RKO (cell line): Measurements from ENCODE around the gene PRLH.

Experiments used
- DNase-seq: peaks from one replicate; pipeline ENCODE4 v3.0.0-alpha.2; 2016; ENCODE audit warnings: low spot score

Gene PRLH

DNA sequence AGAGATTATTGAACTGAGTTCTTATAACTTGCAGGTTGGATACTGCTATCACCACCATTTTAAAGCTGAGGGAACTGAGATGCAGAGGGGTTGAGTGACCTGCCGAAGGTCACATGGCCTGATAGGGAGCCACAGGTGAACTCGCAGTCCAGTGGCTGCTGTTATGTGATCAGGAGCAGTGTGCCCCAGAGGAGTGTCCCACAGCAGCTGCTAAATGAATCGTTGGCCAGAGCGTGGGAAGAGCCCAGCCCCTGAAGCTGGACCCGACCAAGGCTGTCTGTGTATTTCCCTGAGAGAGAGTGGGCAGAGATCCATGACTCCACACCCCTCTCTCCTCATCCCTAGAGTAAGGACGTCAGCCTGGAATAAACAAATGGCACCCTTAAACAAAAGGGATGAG is 26.7 kb upstream of the PRLH start:
- DNase-seq, result no peak

DNA sequence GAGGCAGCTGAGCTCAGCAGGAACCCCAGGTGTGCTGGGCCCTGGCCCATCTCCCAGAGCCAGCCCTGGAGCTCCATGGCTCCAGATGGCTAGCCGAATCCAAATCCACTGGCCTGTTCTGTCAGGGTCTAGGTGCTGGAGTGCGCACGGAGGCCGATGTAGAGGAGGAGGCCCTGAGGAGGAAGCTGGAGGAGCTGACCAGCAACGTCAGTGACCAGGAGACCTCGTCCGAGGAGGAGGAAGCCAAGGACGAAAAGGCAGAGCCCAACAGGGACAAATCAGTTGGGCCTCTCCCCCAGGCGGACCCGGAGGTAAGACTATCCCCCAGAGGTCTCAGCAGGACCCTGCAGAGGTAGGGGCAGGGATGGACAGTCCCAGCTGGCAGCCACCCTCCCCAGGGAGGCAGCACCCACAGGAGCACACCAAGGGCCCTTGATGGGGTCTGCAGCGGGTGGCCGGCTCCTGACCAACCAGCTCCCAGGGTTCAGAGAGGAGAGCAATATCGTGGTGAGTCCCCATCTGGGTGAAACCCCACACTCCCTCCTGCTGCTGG is 26.1 kb upstream of the PRLH start:
- DNase-seq, result no peak

DNA sequence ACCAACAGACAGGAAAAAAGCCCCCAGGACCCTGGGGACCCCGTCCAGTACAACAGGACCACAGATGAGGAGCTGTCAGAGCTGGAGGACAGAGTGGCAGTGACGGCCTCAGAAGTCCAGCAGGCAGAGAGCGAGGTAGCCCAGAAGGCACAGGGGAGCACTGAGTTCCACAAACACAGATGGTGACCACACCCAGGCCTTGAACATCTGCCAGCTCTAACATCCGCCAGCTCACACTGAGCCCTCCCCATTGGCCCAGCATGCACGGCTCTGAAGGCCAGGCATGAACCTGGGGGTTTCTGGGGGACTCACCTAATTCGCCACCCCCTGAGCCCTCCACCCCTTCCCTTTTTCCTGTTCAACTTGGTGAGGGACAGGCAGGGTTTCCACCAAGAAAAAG is 25.6 kb upstream of the PRLH start:
- DNase-seq, result no peak

DNA sequence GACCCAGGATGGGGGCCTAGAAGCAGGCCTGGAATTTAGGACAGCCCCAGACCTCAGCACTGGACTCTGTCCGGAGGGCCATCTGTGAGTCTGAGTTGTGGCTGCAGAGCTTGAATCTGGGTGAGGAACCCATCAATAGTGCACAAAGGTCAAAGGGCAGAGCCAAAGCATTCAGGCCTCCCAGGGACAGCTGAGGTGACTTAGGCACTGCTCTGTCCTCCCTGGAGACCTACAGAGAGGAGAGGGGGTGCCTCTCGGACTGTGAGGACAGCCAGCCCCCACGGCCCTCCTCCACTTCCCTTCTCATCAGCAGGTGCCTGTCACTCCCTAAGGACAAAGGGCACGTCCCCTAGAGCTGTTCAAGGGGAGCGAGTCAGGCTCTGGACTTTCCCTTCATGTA is 25.1 kb upstream of the PRLH start:
- no peak for DNase-seq

DNA sequence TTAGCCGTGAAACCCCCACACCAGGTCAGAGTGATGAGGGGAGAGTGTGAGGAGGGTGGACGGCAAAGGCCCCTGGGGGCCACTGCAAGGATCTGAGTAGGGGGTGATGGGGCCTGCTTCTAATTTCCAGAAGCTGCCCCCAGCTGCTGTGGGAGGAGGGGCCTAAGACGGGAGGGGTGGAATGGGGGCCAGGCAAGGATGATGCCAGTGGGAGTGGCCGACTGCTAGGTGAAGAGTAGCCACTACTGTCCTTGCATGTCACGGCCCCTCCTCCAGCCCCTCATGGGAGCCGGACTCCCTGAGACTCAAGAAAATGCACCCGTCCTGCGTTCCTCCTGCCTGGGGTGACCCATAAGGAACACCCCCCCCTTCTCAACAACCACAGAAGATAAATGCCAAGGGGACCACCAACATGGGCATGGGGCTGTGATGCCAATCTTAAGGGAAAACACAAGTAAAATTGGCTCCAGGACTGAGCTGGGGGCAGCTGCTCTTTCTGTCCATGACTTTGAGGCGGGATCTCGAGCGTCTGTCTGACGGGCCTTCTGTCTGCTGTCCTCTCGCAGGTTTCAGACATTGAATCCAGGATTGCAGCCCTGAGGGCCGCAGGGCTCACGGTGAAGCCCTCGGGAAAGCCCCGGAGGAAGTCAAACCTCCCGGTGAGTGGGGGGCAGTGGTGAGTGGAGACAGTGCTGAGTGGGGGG is 24.2 kb upstream of the PRLH start:
- no peak for DNase-seq

DNA sequence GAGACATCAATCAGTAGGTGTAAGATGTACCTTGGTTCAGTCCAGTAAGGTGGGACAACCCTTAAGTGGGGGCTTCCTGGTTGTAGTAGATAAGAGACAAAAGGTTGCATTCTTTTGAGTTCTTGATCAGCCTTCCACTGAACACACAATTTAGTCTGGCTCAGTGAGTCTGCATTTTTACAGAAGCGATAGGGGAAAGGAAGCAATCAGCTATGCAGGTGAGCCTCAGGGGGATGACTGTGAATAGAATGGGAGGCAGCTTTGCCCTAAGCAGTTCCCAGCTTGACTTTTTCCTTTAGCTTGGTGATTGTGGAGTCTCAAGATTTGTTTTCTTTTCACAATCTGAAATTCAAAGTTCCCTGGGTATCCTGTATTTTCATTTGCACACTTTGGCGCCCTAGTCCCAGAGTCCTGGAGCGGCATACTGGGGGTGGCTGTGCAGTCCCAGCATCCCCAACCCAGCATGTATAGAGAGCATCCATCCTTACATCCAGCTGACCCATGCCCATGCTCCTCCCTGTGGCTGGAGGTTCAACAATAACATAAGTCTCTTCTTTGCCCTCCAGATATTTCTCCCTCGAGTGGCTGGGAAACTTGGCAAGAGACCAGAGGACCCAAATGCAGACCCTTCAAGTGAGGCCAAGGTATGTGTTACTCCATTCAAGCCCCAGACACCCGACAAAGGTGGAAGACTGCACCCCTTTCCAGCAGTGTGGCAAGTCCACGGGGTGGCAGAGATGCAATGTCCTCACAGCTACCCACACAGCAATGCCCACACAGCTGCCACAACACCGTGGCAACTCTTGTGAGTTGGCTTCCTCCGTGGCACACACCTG is 20.1 kb upstream of the PRLH start:
- no peak for DNase-seq

DNA sequence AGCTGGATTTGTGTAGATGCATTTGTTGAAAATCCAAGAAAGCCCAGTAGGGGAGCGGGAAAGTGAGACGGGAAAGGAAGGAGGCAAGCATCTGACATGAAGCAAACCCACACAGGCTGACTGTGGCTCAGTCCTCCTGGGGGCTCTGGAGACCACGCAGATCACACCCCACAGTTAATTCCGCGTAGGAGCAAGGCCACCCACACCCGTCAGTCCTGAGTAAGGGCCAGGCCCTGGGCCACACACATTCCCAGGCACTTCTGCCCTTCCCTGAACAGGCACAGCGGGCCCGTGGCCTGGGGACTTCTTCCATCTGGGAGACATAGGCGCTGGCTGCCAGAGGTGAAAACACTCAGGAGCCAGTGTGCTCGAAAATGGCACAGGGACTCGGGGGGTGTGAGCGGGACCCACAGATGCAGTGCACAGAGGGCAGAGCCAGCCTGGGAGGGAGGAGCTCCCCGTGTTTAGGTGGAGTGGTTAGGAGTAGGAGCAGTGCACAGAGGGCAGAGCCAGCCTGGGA is 19.4 kb upstream of the PRLH start:
- DNase-seq, result no peak

DNA sequence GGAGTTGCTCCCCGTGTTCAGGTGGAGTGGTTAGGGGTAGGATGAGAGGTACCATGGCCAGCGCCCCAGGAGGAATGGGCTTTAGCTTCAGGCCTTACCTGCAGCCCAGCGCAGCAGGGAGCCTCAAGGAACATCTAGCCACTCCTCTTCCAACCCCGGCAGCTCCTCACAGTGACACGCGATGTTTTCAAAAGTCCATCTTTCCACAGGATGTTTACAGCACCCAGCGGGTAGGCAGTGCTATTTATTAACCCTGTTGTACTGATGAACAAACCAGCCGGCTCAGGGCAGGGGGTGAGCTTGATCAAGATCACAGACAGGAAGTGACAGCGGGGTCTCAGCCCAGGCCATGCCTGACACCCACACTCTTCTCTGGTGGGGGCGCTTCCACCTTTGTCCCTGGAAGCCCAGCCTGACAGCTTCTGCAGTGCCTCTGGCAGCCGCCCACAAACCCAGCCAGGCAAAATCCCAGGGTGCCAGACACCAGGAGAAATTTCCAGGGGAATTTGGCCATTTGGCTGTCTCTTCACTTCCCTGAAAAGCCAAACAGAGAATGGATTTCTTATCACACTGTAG is 18.4 kb upstream of the PRLH start:
- DNase-seq, result no peak

DNA sequence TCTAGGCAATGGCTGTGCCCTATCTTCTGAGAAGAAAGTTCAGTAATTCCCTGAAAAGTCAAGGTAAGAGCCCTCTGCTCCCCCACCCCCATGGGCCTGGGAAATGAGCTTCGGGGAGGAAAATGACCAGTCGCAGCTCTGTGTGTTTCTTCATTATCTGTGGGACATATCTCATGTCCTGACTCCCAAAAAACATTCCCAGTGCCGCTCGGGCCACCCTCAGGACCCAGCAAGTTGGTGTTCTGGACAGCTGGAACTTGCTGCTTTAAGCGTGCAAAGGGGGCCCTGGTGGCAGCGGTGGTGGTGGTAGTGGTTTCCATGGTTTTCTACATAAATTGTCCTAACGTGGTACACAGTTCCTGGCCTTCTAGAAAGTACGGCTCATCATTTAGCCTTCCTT is 17.2 kb upstream of the PRLH start:
- no peak for DNase-seq

DNA sequence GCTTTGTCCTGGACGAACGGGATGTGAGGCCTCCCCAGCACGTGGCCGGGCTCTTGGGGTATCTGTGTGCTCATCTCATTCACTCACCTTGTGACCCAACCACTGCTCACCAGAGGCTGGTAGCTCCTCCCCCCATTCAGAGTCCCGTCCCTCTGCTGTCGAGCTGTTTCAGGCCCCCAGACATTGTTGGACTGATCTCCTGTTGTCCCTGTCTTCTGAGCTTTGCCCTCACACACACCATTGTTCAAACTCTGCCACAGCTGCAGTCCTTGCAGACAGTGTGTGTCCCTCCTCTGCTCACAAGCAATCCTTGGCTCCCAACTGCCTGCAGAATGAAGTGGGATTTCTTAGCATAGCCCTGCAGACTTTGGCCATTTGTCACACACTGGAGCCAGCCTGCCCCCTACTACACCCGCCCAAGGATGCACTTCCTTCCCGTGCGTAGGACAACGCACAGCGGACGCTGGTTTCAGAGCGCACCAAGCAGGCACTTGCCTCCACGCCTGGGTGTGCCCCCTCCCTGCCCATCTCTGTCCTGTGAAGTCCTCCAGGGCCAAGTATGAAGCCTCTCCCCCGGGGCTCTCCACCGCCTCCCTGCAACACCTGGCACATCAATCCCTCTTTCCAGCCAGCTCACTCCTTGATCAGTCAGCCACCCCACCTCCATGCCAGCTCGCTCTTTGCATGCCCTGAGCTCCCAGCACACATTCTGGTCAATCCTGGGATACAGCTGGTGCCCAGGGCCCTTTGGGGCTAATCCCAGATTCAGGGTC is 16.5 kb upstream of the PRLH start:
- no peak for DNase-seq

DNA sequence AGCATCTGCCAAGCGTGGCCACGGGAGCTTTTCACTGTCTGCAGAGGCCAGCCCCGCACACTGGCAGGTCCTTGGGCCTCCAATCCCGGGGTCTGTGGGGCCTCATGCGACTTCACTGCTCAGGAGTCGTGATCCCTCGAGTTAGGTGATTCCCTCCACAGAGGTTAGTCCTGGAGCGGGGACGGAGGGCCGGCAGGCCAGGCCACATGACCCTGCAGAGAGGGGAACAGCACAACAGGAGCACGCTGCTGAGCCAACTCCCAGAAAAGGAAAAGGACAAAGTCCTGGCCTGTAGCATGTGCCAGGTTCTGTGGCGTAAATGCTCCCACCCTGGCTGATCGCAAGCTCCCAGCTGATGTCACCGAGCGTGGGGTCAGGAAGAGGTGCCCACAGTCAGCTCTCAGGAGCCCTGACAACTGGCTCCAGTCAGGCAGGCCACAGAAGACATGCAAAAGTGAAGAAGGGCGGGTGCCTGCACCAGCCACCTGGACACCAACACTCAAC is 15.3 kb upstream of the PRLH start:
- DNase-seq, result no peak

DNA sequence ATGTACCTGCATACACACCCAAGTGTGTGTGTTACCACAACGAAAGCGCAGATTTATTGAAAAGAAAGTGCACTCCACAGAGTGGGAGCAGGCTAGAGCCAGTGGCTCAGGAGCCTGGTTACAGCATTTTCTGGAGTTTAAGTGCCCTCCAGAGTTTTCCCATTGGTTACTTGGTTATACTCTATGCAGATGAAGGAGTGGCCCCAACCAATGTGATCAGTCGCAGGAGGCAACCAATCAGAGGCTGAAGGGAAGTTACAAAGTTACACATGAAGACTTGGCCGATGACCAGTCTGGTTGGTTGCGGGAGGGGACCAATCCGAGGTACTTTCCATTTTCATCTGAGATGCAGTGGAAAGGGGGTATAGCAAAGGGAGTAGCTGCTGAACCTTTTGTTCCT is 13.5 kb upstream of the PRLH start:
- peak; percentile 14 for DNase-seq

DNA sequence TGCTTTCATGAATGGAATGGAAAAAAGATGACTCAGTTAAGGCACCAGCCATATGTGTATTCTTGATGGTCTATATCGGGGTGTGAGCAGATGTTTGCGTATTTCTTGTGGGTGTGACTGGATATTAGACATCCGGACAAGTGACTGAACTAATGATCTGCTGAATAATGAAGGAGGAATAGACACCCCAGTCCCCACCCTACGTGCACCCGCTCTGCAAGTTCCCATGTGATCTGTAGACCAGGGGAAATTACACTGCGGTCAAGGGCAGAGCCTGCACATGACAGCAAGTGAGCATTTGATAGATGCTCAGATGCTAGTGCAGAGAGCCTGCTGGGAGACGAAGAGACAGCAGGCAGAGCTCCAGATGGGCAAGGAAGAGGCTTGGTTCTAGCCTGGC is 12.4 kb upstream of the PRLH start:
- no peak for DNase-seq

DNA sequence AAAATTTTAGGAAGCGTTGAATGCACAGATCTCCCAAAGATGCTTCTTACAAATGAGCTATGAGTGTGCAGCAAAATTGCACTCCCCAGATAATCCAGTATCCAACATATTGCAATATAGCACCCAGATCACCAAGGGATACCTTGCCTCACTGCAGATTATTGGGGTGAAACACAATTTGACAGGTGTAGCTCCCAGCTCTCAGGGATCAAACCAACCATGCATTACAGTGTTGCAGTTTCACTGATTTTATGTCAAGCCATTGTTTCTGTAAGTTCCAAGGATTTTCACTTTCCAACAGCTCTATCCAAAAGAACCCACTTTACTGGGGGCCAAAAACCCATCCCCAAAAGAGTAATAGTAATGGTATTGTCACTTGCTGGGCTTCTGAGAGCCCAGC is 10.8 kb upstream of the PRLH start:
- no peak for DNase-seq

DNA sequence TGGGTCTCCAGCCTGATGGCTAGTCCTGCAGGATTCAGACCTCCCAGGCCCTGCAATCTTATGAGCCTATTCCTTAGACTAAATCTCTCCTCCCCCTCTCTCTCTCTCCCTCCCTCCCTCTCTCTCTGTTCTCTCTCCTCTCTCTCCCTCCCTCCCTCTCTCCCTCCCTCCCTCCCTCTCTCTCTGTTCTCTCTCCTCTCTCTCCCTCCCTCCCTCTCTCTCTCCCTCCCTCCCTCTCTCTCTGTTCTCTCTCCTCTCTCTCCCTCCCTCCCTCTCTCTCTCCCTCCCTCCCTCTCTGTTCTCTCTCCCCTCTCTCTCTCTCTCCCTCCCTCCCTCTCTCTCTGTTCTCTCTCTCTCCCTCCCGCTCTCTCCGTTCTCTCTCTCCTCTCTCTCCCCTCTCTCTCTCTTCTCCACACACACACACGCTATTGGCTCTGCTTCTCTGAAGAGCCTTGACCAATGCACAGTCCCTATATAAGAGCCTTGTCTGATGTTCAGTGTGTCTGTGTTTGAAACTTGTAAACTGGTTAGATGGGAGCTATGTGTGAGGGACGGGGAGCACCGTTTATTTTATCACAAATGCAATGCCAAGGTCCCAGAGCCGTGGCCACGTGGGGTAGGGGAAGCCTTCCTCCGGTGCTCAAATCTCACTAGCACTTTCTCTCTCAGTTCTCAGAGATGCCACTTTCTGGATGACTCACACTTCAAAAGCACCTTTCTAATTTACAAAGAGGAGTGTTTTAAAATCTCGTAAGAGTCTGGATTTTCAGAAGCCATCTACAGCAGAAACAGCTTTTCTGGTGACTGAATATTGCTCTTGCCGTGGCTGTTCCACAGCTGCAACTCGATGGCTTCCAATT is 9.4 kb upstream of the PRLH start:
- no peak for DNase-seq

DNA sequence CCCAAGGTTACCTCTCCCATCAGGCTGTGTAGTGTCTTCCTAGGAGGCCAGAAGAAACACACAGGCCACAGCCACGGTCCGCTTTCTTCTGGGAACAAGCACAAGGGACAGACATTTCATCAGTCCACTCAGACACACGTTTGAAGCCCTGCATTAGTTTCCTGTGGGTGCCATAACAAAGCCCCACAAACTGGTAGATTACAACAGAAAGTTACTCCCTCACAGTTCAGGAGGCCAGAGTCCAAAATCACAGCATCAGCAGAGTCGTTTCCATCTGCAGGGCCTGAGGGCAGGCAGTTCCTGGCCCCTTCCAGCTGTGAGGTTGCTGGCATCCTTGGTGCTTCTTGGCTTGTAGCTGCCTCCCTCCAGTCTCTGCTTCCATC is 8.8 kb upstream of the PRLH start:
- DNase-seq, result no peak

DNA sequence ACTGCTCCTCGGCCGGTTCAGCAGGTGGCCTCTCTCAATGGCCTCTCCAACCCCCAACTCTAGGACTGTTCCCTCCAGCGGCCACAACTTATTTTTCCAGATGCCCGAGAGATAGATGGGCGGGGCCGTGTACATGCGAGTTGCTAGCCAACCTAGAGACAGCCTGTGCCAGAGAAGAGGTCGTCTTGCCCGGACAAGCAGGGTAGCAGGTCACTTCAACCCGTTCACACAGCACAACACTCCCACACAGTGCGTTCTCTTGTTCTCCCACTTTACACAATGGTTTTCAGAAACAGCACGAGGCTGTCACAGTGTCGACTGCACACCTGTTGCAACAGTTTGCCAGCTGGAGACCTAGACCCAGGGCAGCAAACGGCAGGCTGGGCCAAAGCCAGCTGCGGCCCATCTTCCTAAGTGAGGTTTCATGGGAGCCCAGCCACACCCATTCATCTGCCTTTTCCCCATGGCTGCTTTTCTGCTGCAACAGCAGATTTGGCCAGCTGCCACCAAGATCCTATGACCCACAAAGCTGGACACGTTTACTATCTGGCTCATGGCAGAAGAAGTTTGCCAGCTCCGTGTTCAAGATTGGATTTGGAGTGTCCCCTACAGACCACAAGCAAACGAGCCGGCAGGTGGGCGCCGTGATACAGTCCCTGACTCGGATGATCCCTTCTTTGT is 7.3 kb upstream of the PRLH start:
- no peak for DNase-seq

DNA sequence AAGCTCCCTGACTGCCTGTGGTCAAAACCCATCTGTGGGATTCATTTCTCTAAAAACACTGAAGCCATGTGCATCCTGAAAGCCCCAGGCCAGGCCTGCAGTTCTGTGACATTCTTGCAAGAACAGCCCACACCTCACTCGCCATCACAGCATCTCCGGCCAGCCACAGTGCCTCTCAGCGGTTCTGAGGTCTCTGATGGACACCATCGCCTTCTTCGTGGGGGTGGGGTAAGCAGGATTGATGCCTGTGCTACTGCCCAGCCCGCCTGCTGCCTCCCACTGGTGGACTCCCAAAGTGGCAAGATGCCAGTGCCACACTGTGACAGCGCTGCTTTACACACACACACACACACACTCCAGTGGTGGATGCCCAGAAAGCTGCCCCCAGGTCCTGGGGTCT is 5.2 kb upstream of the PRLH start:
- no peak for DNase-seq

DNA sequence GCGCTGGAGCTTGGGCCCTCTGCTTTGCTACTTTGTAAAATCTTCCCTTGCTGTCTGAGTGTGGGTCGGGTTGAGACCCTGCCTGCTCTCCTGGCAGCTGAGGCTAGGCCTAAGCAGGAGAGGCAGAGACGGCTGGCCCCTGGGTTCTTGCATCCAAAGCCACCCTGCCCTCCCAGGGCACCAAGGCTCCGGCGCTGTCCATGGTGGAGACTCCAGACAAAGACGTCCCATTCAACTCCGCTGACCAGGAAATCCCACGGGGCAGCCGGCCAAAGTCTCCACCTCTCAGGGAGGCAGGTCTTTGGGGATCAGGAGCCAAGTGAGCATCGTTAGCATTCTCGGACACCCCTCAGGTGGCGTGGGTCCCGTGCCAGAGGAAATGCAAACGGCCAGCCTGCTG is 2.6 kb upstream of the PRLH start:
- DNase-seq, result no peak

DNA sequence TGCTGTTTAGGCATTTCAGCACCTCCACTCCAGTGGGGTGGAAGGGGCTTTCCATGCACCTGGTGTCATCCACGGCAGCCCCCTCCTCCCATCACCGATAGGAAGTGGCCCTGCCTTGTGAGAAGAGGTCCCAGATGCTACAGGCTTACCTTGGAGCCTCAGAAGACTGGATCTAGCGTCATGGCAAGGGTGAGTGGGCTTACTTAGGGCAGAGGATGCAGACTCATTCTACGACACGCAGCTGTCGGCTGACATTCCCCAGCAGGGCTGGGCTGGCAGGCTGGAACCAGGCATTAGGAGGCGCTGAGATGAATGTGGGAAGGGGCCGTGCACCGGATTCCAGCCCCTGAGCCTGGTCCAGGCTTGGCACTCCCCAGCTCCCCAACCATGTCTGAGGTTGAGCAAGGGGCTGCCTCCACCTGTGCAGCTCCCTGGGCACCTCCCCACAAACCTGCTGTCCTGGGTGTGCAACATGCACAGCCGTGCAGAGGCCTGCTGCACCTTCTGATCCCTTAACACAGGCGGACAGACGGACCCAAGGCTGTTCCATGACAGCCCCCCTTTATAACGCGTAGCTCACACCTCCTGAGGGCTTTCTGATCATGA is 1.7 kb upstream of the PRLH start:
- DNase-seq, result no peak
